IMR-90 (cell line): ENCODE data around the gene HOXD13. TPM values are rescaled to one million over a fixed set of nuclear protein-coding genes. Genes with fewer than 3 reads are reported as not detected.

Experiments used
- ATAC-seq: fragments of 200-7000 bp; cut with Tn5 transposase; 2 replicates; pipeline ENCODE4 v1.9.1; 2020; ENCODE audit warnings: low read depth, mild to moderate bottlenecking, moderate library complexity
- BruUV-seq: library from RNA; stranded (reverse); fragments of 400-500 nt; replicated peaks from 2 replicates; lab custom pipeline; 2021; lab: Mats Ljungman, UMichigan
- CTCF ChIA-PET: fragments of 300-600 bp; formaldehyde crosslinking; extraction: SDS; loops from one replicate; lab custom pipeline; 2021; ENCODE audit warnings: antibody characterized with exemption; lab: Yijun Ruan, JAX
- POLR2A ChIA-PET: fragments of 300-600 bp; sonication (Branson Sonifier 250); formaldehyde crosslinking; loops from one replicate; lab custom pipeline; 2022; ENCODE audit warnings: antibody characterized with exemption; ENCODE audit not compliant: unreplicated experiment; lab: Charles Lee
- DNase-seq: peaks from one replicate; pipeline ENCODE4 v3.0.0; 2013
- H2AFZ ChIP-seq: replicated peaks from 2 replicates; pipeline ENCODE3; 2013; ENCODE audit warnings: low read length, mild to moderate bottlenecking; ENCODE audit not compliant: poor library complexity
- H2AK5ac ChIP-seq: 2 replicates; pipeline ENCODE4 v1.6.1; 2013; ENCODE audit warnings: low read depth, low read length, inconsistent platforms
- H2AK9ac ChIP-seq: replicated peaks from 2 replicates; pipeline ENCODE3; 2013; ENCODE audit warnings: mild to moderate bottlenecking, low read depth, low read length, moderate library complexity; ENCODE audit not compliant: poor library complexity
- H2BK120ac ChIP-seq: 2 replicates; pipeline ENCODE4 v1.6.1; 2013; ENCODE audit warnings: low read depth, low read length, inconsistent platforms
- H2BK15ac ChIP-seq: 3 replicates; pipeline ENCODE4 v1.6.1; 2013; ENCODE audit warnings: low read depth, low read length, inconsistent platforms
- H2BK20ac ChIP-seq: 2 replicates; pipeline ENCODE4 v1.6.1; 2013; ENCODE audit warnings: low read depth, mild to moderate bottlenecking, inconsistent platforms, low read length, moderate library complexity
- H2BK5ac ChIP-seq: 2 replicates; pipeline ENCODE4 v1.6.1; 2013; ENCODE audit warnings: mild to moderate bottlenecking, low read depth, low read length, inconsistent platforms; ENCODE audit not compliant: poor library complexity, severe bottlenecking
- H3K14ac ChIP-seq: replicated peaks from 2 replicates; pipeline ENCODE4 v1.6.1; 2013; ENCODE audit warnings: low read depth, low read length, inconsistent platforms
- H3K18ac ChIP-seq: 2 replicates; pipeline ENCODE4 v1.6.1; 2013; ENCODE audit warnings: low read depth, low read length, control low read depth
- H3K23ac ChIP-seq: 2 replicates; pipeline ENCODE4 v1.6.1; 2013; ENCODE audit warnings: low read depth, low read length, inconsistent platforms
- H3K27ac ChIP-seq: 2 replicates; pipeline ENCODE4 v1.5.1; 2013; ENCODE audit warnings: mild to moderate bottlenecking, control low read depth, low read length; ENCODE audit not compliant: insufficient read depth
- H3K27me3 ChIP-seq: 2 replicates; pipeline ENCODE4 v1.6.1; 2013; ENCODE audit warnings: low read length; ENCODE audit not compliant: control insufficient read depth, insufficient read depth
- H3K36me3 ChIP-seq: 2 replicates; pipeline ENCODE4 v1.6.1; 2013; ENCODE audit warnings: low read length, mixed read lengths; ENCODE audit not compliant: control insufficient read depth, insufficient read depth
- H3K4ac ChIP-seq: 2 replicates; pipeline ENCODE4 v1.6.1; 2013; ENCODE audit warnings: low read depth, low read length, inconsistent platforms
- H3K4me1 ChIP-seq: 2 replicates; pipeline ENCODE4 v1.6.1; 2013; ENCODE audit warnings: low read length, mixed read lengths; ENCODE audit not compliant: control insufficient read depth, insufficient read depth
- H3K4me2 ChIP-seq: 2 replicates; pipeline ENCODE4 v1.6.1; 2013; ENCODE audit warnings: low read depth, mild to moderate bottlenecking, control low read depth, low read length, moderate library complexity
- H3K4me3 ChIP-seq: 2 replicates; pipeline ENCODE4 v1.5.1; 2013; ENCODE audit warnings: low read depth, mild to moderate bottlenecking, control low read depth, low read length, moderate library complexity; ENCODE audit not compliant: insufficient read depth
- H3K56ac ChIP-seq: 2 replicates; pipeline ENCODE4 v1.6.1; 2013; ENCODE audit warnings: low read length, inconsistent platforms; ENCODE audit not compliant: insufficient read depth; ENCODE audit errors: extremely low read depth
- H3K79me1 ChIP-seq, 2 experiments: 2 replicates each; pipeline ENCODE4 v1.6.1; 2013; ENCODE audit warnings: low read length in 2 of 2, inconsistent platforms in 1 of 2, low read depth in 1 of 2
- H3K9ac ChIP-seq: 2 replicates; pipeline ENCODE4 v1.6.1; 2013; ENCODE audit warnings: low read depth, low read length, control low read depth
- H3K9me1 ChIP-seq: 2 replicates; pipeline ENCODE4 v1.6.1; 2013; ENCODE audit warnings: low read length, inconsistent platforms; ENCODE audit not compliant: insufficient read depth
- H3K9me3 ChIP-seq: 2 replicates; pipeline ENCODE4 v1.6.1; 2013; ENCODE audit warnings: low read length; ENCODE audit not compliant: control insufficient read depth, insufficient read depth
- H4K20me1 ChIP-seq: 2 replicates; pipeline ENCODE4 v1.6.1; 2013; ENCODE audit warnings: low read length, inconsistent platforms; ENCODE audit not compliant: insufficient read depth
- H4K5ac ChIP-seq: 2 replicates; pipeline ENCODE4 v1.6.1; 2013; ENCODE audit warnings: mild to moderate bottlenecking, low read depth, low read length, control low read depth
- H4K8ac ChIP-seq, 2 experiments: 2 replicates each; pipeline ENCODE4 v1.6.1; 2013; ENCODE audit warnings: low read depth in 2 of 2, low read length in 2 of 2, control low read depth in 1 of 2, inconsistent platforms in 1 of 2
- H4K91ac ChIP-seq: 2 replicates; pipeline ENCODE4 v1.6.1; 2013; ENCODE audit warnings: low read depth, low read length, inconsistent platforms; ENCODE audit not compliant: insufficient read depth
- CHD1 ChIP-seq: IDR thresholded peaks from 2 replicates; pipeline ENCODE4 v1.6.1; 2012; ENCODE audit warnings: low read depth, low read length, improper control_type of control experiment
- MAFK ChIP-seq: IDR thresholded peaks from 2 replicates; pipeline ENCODE4 v1.6.1; 2012; ENCODE audit warnings: low read depth, low read length, improper control_type of control experiment
- NFE2L2 ChIP-seq: fragments of 150-350 bp; IDR thresholded peaks from 2 replicates; pipeline ENCODE4 v1.6.1; 2016; ENCODE audit warnings: low read depth, mild to moderate bottlenecking, low read length
- RAD21 ChIP-seq: IDR thresholded peaks from 2 replicates; pipeline ENCODE4 v1.6.1; 2012; ENCODE audit warnings: low read length, improper control_type of control experiment
- RCOR1 ChIP-seq: IDR thresholded peaks from 2 replicates; pipeline ENCODE4 v1.6.1; 2012; ENCODE audit warnings: mild to moderate bottlenecking, low read length, improper control_type of control experiment; ENCODE audit not compliant: insufficient replicate concordance
- RFX5 ChIP-seq: IDR thresholded peaks from 2 replicates; pipeline ENCODE4 v1.8.0; 2012; ENCODE audit warnings: low read depth, mild to moderate bottlenecking, low read length, moderate library complexity
- WGBS, 2 experiments: methylation state at CpG; one replicate each; pipeline versions ENCODE4 v1.1.5 to v1.1.7; 2013; ENCODE audit warnings: missing lambda C conversion rate in 2 of 2; ENCODE audit not compliant: insufficient read length in 1 of 2; ENCODE audit errors: extremely low coverage in 2 of 2; 5-methylcytosine and 5-hydroxymethylcytosine counted together
- dilution Hi-C: fragments of 300-500 bp; cut with HindIII; formaldehyde crosslinking; loops from one replicate; pipeline ENCODE4 v1.14.3; 2018; ENCODE audit warnings: low sequenced_read_pairs; ENCODE audit not compliant: unreplicated experiment
- in situ Hi-C: fragments of 300-500 bp; cut with MboI; formaldehyde crosslinking; loops from 3 replicates; pipeline ENCODE4 v1.14.3; 2019; ENCODE audit warnings: low sequenced_read_pairs, inconsistent platforms, mixed read lengths
- intact Hi-C: fragments of 100-400 bp; cut with micrococcal nuclease; formaldehyde crosslinking; loops from 2 replicates; pipeline ENCODE4 v1.10.0; 2022
- polyA plus RNA-seq, 3 experiments: library from polyadenylated mRNA; depleted of rRNA; stranded (reverse); fragments of >200 nt; gene quantifications; 2 replicates each; pipeline ENCODE4 v1.2.3, GENCODE V29; 2012; ENCODE audit warnings: low replicate concordance in 1 of 3
- total RNA-seq: library from RNA; depleted of rRNA; stranded (reverse); fragments of >200 nt; gene quantifications from 2 replicates; pipeline ENCODE4 v1.2.3, GENCODE V29; 2012

HOXD13 gene
- total and polyA plus RNA-seq, 2 of the 4 experiments (the other 2 are of a cell fraction), result not detected

DNA sequence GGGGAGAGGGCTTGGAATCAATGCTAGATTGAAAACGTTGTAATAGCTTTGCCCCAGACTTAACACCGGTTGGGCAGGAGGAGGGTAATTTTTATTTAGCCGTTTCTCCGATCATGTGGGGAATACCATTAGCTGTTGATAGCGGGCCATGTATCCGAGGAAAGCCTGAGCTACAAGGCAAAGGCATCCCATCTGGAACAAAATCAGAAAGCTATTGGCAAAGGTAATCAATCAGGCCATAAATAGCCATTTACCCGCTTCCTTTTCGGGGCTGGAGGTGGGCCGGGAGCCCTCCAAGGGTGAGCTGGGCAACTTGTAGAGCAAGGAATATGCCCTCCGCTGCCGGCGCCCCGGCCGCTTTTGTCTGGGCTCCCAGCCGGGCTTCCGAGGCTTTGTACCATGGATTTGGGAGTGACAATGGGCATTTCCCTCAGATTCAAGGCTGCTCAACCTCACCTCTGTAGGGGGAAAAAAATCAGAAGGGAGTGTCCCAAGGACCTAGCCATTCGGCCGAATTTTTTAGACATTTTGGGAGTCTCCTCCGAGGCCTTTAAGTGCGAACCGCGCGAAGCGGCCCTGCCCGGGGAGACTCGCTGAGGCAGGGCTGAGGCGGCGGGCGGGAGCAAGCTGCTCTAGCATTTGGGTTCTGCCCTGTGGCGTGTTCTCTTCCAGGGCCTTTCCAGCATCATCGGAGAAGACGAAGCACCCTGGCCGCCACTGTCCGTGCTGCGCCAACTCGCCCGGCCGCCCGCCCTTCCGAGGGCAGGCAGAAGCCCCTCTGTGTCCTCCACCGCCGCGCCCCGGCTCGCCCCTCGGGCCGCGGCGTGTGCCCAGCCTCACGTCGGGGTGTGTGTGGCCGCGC is 28.9 kb downstream of the HOXD13 start:
- Histone ChIP-seq H3K27me3 (peaks cover 96% of the 10 kb centered on the region), H3K56ac (no peak overlapping the region), H3K14ac (no peak overlapping the region), H3K79me1 (no peaks in the 10 kb centered on the region), H2AK9ac (peak overlapping the region; percentile 65), H4K5ac (no peak overlapping the region), H3K9me3 (peaks cover 13% of the 10 kb centered on the region), H3K4me1 (no peaks in the 10 kb centered on the region), H2AK5ac (no peak overlapping the region), H3K4me2 (no peak overlapping the region), H2BK5ac (no peak overlapping the region), H3K23ac (no peak overlapping the region), H2AFZ (no peak overlapping the region), H3K9me1 (no peaks in the 10 kb centered on the region), H4K20me1 (no peaks in the 10 kb centered on the region; the same call in 1 of the 2 replicates), H2BK15ac (no peak overlapping the region), H3K9ac (no peak overlapping the region), H2BK120ac (no peak overlapping the region), H3K18ac (no peak overlapping the region), H3K36me3 (no peaks in the 10 kb centered on the region), H4K8ac (no peak overlapping the region), H2BK20ac (no peak overlapping the region), H3K4ac (no peak overlapping the region), H3K4me3 (no peak overlapping the region), H4K91ac (no peak overlapping the region), H3K27ac (no peak overlapping the region)
- WGBS, 2 experiments, result 7% methylated on average over 8 of the region's 53 CpGs; no CpG with 5 or more reads in 1 of the 2 experiments
- POLR2A ChIA-PET, result no interaction called here
- intact Hi-C loops, result no loop called here
- DNase-seq (no peak), ATAC-seq (no peak)
- CTCF ChIA-PET, result interaction anchor here (1.5 kb wide), 1 partner anchor 10 kb away, joined by 3 read pairs; no protein-coding TSS in a partner anchor
- no peak for TF ChIP-seq RAD21
- TF ChIP-seq MAFK, result no peak
- no peak for TF ChIP-seq RFX5
- no peak for TF ChIP-seq CHD1
- no peak for TF ChIP-seq RCOR1
- TF ChIP-seq NFE2L2, result no peak
- no TSS peak for BruUV-seq
- in situ Hi-C loops, result loop anchor here (10.0 kb wide), 2 partner anchors 333 to 1033 kb away; no protein-coding TSS in a partner anchor
- dilution Hi-C loops, result no loop called here
